Esophagus muscularis mucosa (tissue), 4 donors: ENCODE measurements around the gene PSMC5. TPM values are rescaled to one million over a fixed set of nuclear protein-coding genes. Genes with fewer than 3 reads are reported as not detected.
A peak's percentile ranks its signal among the peaks of the same experiment; 100 is the strongest.

ENCODE experiments used
- DNase-seq: peaks from one replicate; pipeline ENCODE4 v3.0.0-alpha.2; 2017; ENCODE audit errors: extremely low spot score
- H3K27ac ChIP-seq, 4 donors: fragments of 200-600 bp; sonication (generic); replicated peaks in 1 of 4; 1 replicate in 3 of 4; 2 replicates in 1 of 4; pipeline ENCODE4 v1.5.1; 2016 to 2019; ENCODE audit warnings: mild to moderate bottlenecking in 1 of 4
- H3K27me3 ChIP-seq, 4 donors: fragments of 200-600 bp; sonication (generic); one replicate each; pipeline versions ENCODE4 v1.5.1 to v1.6.0; 2016 to 2019
- H3K36me3 ChIP-seq, 4 donors: fragments of 200-600 bp; sonication (generic); one replicate each; pipeline ENCODE4 v1.5.1; 2016 to 2019
- H3K4me1 ChIP-seq, 4 donors: fragments of 200-600 bp; sonication (generic); one replicate each; pipeline ENCODE4 v1.5.1; 2016 to 2019
- H3K4me3 ChIP-seq, 4 donors: fragments of 200-600 bp; sonication (generic); 1 replicate in 2 of 4; 2 replicates in 2 of 4; pipeline ENCODE4 v1.5.1; 2016 to 2019; ENCODE audit warnings: mild to moderate bottlenecking in 4 of 4, moderate library complexity in 1 of 4
- H3K9me3 ChIP-seq, 4 donors: fragments of 200-600 bp; sonication (generic); 1 replicate in 3 of 4; 2 replicates in 1 of 4; pipeline ENCODE4 v1.5.1; 2016 to 2019
- EP300 ChIP-seq: sonication (generic); formaldehyde crosslinking; IDR thresholded peaks from one replicate; pipeline ENCODE4 v1.6.1; 2017; ENCODE audit warnings: antibody characterized with exemption
- POLR2A ChIP-seq: fragments of 450-650 bp; IDR thresholded peaks from one replicate; pipeline ENCODE4 v1.6.1; 2017; ENCODE audit warnings: antibody characterized with exemption, moderate library complexity, mild to moderate bottlenecking, low read depth
- POLR2AphosphoS5 ChIP-seq, 2 donors: sonication (generic); formaldehyde crosslinking; IDR thresholded peaks; one replicate each; pipeline ENCODE4 v1.6.1; 2017; ENCODE audit warnings: antibody characterized with exemption in 2 of 2
- WGBS: methylation state at CpG from one replicate; pipeline ENCODE4 v1.1.5; 2018; 5-methylcytosine and 5-hydroxymethylcytosine counted together
- intact Hi-C: fragments of 100-400 bp; cut with DNase I; formaldehyde crosslinking; loops from one replicate; pipeline ENCODE4 v1.15.1; 2023
- total RNA-seq, 4 donors: library from RNA; depleted of rRNA; stranded (reverse); fragments of >200 nt; gene quantifications; one replicate each; pipeline versions ENCODE4 v1.1.0 to v1.2.1, GENCODE V29; 2016
- TF ChIP-seq, protein P1 (sequence below), 3 experiments: fragments of 200-600 bp in 2 of 3; fragments of 450-650 bp in 1 of 3; sonication (generic) in 2 of 3; IDR thresholded peaks; one replicate each; pipeline ENCODE4 v1.5.1; 2017 to 2019; ENCODE audit warnings: antibody characterized with exemption in 3 of 3, mild to moderate bottlenecking in 2 of 3, moderate library complexity in 1 of 3

PSMC5 gene
- total RNA-seq, 4 donors from 2014 or later: 71.2 to 117 (median 92.1) TPM

DNA sequence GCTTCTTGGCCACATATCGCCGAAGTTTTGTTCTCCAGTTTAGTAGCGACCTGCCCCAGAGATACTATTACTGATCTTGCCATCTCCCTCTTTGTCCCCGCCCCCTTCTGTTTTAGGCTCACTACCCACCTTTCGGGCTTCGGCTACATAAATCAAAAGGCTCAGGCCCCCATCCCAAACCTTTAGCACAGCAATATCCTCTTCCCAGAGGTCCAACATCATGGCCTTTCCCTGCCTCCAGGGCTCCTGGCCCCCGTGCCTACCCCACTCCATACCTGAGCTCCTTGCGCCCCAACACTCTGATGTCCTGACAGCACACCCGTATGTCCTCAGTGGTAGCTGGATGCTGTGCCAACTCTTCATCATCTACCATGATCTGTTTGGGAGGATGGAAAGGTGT is 2.9 kb upstream of the PSMC5 start:
- Histone ChIP-seq H3K9me3 (no peaks in the 10 kb centered on the region), H3K27me3 (no peaks in the 10 kb centered on the region), H3K4me1 (peaks cover 28 to 39% (median 31%) of the 10 kb centered on the region in 4 donors), H3K4me3 (no peak overlapping the region), H3K36me3 (peaks cover 54 to 72% (median 68%) of the 10 kb centered on the region in 4 donors), H3K27ac (peak overlapping the region in 1 of 4 donors; percentile 94)
- TF ChIP-seq, protein P1, sequence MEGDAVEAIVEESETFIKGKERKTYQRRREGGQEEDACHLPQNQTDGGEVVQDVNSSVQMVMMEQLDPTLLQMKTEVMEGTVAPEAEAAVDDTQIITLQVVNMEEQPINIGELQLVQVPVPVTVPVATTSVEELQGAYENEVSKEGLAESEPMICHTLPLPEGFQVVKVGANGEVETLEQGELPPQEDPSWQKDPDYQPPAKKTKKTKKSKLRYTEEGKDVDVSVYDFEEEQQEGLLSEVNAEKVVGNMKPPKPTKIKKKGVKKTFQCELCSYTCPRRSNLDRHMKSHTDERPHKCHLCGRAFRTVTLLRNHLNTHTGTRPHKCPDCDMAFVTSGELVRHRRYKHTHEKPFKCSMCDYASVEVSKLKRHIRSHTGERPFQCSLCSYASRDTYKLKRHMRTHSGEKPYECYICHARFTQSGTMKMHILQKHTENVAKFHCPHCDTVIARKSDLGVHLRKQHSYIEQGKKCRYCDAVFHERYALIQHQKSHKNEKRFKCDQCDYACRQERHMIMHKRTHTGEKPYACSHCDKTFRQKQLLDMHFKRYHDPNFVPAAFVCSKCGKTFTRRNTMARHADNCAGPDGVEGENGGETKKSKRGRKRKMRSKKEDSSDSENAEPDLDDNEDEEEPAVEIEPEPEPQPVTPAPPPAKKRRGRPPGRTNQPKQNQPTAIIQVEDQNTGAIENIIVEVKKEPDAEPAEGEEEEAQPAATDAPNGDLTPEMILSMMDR (IDR thresholded peaks at IDR 0.05): no peak
- no peak for TF ChIP-seq POLR2A
- TF ChIP-seq POLR2AphosphoS5 (IDR thresholded peaks at IDR 0.05): no peak
- TF ChIP-seq EP300: no peak
- DNase-seq: no peak
- WGBS: 88% methylated on average over 9 of the region's 9 CpGs
- intact Hi-C loops: no loop called here

DNA sequence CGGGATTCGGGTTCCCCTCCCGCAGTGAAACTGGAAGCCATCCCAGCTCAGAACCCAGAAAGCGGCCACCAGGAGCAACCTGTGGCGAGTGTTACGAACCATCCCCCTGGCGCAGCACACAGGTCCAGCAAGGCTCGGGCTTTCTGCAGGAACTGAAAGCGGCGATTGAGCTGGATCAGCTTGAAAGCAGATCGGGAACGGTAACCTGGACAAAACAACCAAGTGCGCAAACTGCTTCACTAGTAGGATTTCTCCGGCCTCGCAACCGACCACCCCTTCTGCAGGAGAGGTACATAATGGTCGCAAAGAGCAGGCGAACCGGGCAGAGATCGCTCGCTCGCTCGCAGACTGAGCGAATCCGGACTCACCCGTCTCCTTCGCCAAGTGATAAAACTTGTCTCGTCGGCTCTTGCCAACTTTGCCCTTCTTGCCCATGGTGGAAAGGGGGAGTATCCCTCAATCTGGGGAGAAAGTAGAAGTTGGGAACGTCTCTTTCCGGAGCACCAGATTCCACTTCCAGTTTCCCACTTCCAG is 696 bp upstream of the PSMC5 start:
- no peaks in the 10 kb centered on the region for H3K9me3 ChIP-seq
- intact Hi-C loops: loop anchor here (5.0 kb wide), 1 partner anchor 49 kb away; no protein-coding TSS in a partner anchor
- peak overlapping the region; percentile 82 to 92 (median 87) for H3K4me3 ChIP-seq
- H3K36me3 ChIP-seq: peaks cover 55 to 72% (median 68%) of the 10 kb centered on the region in 4 donors
- H3K27me3 ChIP-seq: no peaks in the 10 kb centered on the region
- peak overlapping the region; percentile 88 to 94 (median 90) for H3K27ac ChIP-seq
- DNase-seq: no peak
- peaks cover 23 to 47% (median 39%) of the 10 kb centered on the region in 4 donors for H3K4me1 ChIP-seq
- WGBS: 0% methylated on average over 14 of the region's 31 CpGs
- TF ChIP-seq POLR2A: no peak
- TF ChIP-seq POLR2AphosphoS5 (IDR thresholded peaks at IDR 0.05): no peak
- TF ChIP-seq EP300: no peak
- TF ChIP-seq, protein P1 (IDR thresholded peaks at IDR 0.05): no peak

DNA sequence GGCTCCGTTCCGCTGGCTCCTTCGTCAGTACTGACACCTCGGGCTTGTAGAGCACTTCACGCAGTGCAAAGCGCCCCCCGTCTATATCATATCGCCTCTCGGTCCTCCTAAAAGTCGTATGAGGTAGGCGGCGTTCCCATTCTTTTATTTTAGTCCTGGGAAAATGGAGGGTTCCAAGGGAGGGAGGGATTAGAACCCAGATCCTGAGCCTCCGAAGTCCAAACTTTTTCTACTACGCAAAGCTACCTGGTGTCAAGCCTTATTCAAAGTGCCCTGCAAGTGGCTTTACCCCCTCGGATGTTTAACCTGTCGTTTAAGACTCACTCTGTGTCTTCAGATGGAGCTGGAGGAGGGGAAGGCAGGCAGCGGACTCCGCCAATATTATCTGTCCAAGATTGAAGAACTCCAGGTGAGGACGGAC is 580 bp downstream of the PSMC5 start:
- no peaks in the 10 kb centered on the region for H3K27me3 ChIP-seq
- TF ChIP-seq EP300 (no peak), POLR2A (no peak), POLR2AphosphoS5 (IDR thresholded peaks at IDR 0.05) (no peak)
- TF ChIP-seq, protein P1 (IDR thresholded peaks at IDR 0.05): no peak
- H3K9me3 ChIP-seq: no peaks in the 10 kb centered on the region
- DNase-seq: no peak
- peaks cover 58 to 72% (median 68%) of the 10 kb centered on the region in 4 donors for H3K36me3 ChIP-seq
- peak overlapping the region; percentile 88 to 94 (median 90) for H3K27ac ChIP-seq
- peak overlapping the region; percentile 82 to 92 (median 87) for H3K4me3 ChIP-seq
- under 1% methylated on average over 19 of the region's 19 CpGs for WGBS
- intact Hi-C loops: loop anchor here (5.0 kb wide), 1 partner anchor 51 kb away; no protein-coding TSS in a partner anchor
- peaks cover 23 to 54% (median 39%) of the 10 kb centered on the region in 4 donors for H3K4me1 ChIP-seq

DNA sequence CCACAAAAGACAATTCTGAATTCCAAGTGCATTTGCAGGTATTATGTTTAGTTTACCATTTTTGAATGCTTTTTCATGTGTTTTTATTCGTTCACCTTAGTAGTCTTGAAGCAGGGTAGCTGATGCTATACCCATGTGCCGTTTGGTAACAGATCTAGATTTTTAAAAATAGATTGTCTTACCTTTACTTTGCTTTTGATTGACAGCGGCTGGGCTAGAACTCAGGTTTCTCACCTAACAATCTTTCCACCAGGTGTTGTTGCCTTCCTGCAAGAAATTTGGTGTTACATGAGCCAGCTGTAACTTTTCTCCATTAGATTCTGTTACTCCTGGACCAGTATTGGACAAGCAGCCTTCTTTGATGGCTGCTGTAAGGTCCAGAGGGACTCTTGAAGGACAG is 1.7 kb downstream of the PSMC5 start:
- Histone ChIP-seq H3K36me3 (peaks cover 60 to 72% (median 68%) of the 10 kb centered on the region in 4 donors), H3K4me3 (peak overlapping the region in 1 of 4 donors; percentile 82), H3K4me1 (peaks cover 23 to 55% (median 39%) of the 10 kb centered on the region in 4 donors), H3K27ac (peak overlapping the region; percentile 5 to 94 (median 90)), H3K9me3 (no peaks in the 10 kb centered on the region), H3K27me3 (no peaks in the 10 kb centered on the region)
- 93% methylated on average over 3 of the region's 3 CpGs for WGBS
- intact Hi-C loops: loop anchor here (5.0 kb wide), 1 partner anchor 52 kb away; no protein-coding TSS in a partner anchor
- no peak for DNase-seq
- TF ChIP-seq, protein P1 (IDR thresholded peaks at IDR 0.05): no peak
- TF ChIP-seq POLR2A: no peak
- TF ChIP-seq POLR2AphosphoS5 (IDR thresholded peaks at IDR 0.05): no peak
- no peak for TF ChIP-seq EP300
